Stimulated activated naive CD8-positive, alpha-beta T cell treated with anti-CD3 and anti-CD28 coated beads, Interleukin-15, Interleukin-2, amounts not matched to agents 100 U/mL and 50 U/mL, for 24 hours (primary cell): ENCODE results near the gene TNFRSF12A.

ENCODE experiments used
- ATAC-seq: fragments of 150-1000 bp; cut with Tn5 transposase; one replicate; pipeline ENCODE4 v1.10.0; 2021
- DNase-seq: peaks from one replicate; pipeline ENCODE4 v3.0.0; 2021

Gene TNFRSF12A

DNA sequence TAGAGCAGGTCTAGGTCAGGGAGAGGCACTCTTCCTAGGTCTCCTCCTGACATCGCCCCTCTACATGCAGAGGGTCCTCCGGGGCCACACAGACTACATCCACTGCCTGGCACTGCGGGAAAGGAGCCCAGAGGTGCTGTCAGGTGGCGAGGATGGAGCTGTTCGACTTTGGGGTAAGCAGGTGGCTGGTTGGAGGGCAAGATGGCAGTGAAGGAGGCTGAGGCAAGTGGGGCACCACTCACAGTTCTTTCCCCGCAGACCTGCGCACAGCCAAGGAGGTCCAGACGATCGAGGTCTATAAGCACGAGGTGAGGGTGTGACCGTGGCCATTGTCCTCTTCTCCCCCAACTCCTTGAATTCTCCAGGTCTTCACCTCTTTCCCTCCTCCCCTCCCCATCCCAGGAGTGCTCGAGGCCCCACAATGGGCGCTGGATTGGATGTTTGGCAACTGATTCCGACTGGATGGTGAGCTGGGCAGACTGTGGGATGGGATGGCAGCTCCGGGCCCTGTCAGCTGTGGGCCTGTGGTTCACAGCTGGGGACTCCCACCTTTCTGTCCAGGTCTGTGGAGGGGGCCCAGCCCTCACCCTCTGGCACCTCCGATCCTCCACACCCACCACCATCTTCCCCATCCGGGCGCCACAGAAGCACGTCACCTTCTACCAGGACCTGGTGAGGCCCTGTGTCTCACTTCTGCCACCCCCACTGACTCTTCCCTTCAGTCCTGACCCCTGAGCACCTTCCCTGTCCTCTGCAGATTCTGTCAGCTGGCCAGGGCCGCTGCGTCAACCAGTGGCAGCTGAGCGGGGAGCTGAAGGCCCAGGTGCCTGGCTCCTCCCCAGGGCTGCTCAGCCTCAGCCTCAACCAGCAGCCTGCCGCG is 6.7 kb downstream of the TNFRSF12A start:
- ATAC-seq (no peak), DNase-seq (no peak)

DNA sequence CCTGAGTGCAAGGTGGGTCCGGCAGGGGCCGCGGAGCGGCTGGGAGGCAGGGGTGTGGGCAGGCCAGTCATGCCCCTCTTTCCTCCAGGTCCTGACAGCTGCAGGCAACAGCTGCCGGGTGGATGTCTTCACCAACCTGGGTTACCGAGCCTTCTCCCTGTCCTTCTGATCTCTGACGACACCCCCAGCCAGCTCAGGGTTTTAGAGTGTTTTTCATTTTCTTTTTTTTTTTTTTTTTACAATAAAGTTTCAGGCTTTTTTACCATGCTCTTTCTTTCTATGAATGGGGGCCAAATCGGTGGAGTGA is 7.3 kb downstream of the TNFRSF12A start:
- DNase-seq (no peak), ATAC-seq (no peak)

DNA sequence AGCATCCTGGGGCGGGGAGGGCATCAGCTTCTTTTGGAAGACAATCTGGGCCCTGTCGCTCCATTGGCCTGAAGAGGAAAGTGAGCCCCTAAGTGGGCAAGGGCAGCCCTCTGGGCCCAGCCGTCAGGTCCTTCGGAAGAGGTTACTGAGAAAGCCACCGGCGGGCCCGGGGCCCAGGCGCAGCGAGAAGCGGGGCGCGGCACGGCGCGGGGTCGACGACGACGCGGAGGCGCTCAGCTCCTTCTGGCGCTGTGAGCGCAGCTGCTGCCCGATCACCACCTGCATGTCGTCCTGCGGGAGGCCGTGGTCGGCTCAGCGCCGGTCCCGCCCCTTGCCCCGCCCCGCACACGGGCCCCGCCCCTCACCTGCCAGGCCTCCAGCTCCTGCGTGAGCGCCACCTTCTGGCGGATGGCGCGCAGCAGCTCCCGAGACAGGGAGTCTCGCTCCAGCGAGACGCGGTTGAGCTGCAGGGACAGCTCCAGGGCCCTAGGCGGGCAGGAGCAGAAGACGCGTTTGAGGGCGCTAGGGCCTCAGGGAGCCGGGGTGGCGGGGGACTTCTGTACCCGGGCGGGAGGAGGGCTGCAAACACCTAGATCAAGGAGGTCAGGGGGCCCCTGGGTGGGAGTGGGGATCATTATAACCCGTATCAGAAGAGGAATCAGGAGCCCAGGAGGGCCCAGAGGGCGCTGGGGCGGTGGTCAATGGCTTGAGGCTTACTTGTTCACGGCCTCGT is 8.0 kb downstream of the TNFRSF12A start:
- ATAC-seq (peak; percentile 41), DNase-seq (peak; percentile 95)

DNA sequence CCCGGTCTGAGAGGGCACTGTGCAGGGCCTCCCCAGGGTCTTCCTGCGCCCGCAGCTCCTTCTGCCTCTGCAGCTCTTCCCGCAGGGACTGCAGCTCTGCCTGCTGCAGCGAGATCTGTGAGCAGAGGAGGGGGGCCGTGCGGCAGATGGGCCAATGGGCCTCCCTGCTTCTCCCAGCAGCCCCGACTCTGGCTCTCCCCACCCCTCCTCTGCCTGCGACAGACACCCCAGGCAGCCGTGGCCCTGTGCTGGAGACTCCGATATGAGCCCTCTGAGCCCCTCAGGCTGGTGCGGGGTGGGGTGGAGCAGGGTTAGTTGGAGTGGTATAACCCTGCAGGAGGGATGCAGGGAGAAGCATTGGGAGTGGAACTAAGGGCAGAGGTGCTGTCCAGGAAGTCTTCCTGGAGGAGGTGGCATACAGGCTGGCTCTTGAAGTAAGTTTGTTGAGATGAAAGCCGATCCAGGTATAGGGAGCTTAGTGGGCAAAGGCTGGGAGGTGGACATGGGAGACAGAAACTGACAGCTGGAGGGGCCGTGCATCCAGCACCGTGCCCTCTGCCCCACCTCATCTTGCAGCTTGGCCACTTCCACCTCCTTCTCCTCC is 8.7 kb downstream of the TNFRSF12A start:
- DNase-seq (no peak), ATAC-seq (no peak)

DNA sequence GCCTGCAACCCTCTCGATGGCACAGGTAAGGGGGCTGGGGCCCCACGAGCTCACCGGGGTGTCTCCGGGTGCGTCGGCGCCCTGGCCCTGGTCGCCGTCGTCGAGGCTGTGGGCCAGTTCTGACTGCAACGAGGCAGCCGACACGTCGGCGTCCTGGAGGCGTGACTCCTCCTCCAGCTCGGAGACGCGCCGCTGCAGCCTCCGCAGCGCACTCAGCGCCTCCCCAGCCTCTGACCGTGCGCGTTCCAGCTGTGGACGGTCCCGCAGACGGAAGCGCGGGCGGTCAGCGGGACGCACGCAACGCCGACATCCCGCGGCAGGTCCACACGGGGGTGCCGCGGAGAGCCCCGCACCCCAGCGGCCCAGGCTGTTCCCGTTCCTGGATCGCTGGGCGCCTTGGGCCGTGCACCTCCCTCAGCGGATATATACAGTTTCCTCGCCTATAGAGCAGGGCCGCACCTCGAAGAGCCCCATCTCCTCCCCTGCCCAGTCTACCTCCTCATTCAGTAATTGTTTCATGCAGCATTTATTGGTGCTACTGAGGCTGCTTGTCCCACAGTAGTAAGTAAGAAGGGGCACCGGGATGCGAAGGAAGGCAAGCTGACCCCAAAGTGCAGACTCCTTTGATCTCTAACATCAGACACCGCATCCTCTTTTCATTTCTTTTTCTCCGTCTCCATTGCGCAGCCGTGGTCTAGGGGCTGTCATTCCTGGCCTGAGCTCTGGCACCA is 9.5 kb downstream of the TNFRSF12A start:
- peak; percentile 68 for DNase-seq

DNA sequence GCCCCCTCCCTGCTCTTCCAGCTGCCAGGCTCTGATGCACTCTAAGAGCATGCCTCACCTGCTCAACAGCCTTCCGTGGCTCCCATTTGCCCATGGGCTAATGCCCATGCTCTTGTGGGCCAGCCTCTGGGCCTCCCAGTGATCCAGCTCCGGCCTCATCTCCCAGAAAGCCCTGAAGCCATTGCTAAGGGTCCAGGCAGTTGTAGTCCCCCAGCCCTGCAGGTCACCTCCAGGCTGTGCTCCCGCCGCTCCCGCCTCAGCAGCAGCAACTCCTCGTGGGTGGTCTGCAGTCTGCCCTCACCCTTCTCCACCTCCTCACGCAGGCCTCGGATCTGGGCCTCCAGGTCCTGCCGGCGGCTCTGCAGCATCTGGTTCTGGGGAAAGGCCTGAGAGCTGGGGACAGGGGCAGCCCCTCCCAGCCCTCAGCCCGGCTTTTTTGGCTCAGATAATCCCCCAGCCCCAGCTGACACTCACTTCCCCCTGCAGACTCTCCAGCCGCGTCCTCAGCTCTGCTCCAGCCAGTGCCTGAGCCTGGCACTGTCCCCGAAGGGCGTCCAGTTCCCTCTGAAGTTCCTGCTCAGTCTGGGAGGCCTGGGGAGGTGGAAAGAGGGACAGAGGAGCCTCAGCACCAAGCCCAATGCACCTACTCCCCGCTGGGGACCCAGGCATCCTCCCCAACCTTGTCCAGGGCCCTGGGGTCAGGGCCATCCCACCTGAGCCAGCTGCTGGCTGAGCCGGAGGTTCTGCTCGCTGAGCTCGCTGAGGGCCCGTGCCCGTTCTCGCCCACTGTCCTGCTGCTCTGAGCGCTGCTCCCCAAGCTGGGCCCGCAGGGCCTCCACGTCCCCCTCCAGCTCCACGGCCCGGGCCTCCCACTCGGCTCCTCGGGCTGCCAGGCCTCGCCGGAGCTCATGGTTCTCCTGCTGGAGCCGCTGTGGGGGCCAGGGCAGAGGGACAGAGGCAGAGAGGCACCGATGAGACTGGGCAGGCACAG is 10.3 kb downstream of the TNFRSF12A start:
- DNase-seq (no peak), ATAC-seq (no peak)

More for the DNA sequence above, 9.5 kb downstream of the TNFRSF12A start:
- no peak for ATAC-seq

DNA sequence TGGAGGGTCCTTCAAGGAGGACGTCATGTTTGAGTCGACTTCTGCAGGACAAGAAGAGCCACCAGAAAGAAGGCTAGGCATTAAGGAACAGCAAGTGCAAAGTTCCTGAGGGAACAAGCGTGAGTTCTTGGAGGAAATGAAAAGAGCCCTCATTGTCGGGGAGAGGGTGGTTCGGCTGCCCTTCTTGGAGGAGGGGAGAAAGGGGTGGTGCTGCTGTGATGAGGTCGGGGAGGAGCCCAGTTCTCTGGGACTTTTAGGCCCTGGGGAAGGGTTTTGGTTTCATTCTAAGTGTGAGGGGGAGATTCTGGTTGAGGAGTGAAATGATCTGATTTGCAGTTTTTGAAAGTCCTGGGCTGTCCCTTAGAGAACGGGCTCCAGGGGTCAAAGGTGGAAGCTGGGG is 12.5 kb downstream of the TNFRSF12A start:
- ATAC-seq (no peak), DNase-seq (no peak)

DNA sequence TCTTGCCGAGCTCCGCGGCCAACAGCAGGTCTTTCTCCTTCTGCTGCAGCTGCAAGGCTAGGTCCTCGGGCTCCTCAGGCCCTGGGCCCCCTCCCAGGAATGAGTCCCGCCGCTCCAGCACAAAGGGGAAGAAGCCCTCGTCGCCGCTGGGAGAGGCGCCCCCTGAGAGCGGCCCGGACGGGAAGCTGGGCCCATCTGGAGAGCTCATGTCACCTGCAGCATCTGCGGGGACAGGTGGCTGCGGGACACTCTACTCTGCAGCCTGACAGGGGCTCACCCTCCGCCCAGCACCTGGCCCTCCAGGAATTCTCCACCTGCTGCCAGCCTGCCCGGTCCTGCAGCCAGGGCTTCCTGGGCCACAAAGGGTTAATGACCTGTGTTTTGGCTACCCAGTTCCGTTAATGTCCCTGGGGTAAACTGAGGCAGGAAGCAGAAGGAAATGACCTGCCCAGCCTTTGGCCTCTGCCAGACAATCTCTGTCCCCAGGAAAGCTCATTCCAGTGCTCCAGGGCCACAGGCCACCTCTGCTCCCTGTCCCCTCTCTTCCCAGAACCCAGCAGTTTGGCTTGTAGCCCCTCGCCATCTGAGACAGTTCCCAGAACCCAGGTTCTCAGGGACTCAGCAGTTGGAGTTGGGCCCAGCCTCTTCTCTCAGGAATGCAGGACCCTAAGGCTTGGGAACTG is 15.3 kb downstream of the TNFRSF12A start:
- no peak for DNase-seq
- no peak for ATAC-seq

DNA sequence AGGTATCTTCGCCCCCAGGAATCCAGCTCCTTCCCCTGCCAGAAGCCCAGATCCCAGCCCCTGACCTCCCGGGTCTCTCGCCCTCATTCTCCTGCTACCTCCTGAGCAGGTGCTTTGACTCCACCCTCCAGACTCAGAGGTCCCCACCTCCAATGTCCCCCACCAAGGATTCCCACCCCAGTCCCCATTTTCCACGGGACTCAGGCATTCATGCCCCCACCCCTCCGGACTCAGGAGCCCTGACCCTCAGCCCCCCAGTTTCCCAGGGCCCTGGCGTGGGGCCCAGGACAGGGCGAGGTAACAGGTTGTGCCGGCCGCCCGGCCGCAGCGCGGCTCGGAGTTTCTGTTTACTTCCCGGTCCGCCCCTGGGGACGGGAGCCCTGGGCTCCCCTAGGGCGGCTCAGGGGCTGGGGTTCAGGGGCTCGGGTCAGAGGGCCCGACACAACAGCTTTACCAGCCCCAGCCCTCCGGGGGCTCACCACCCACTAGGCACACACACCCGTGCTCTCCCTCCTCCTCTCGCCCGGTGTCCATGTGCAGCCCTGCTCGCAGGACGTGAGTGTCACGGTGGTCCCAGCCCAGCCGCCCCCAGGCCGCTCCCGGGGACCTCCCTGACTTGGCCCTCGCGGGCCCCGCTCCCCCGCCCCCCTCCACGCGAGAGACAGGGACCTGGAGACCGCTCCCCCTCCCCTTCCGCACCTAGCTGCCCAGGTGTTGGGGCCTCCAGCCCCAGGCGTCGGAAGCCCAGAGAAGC is 16.0 kb downstream of the TNFRSF12A start:
- DNase-seq: no peak
- no peak for ATAC-seq

DNA sequence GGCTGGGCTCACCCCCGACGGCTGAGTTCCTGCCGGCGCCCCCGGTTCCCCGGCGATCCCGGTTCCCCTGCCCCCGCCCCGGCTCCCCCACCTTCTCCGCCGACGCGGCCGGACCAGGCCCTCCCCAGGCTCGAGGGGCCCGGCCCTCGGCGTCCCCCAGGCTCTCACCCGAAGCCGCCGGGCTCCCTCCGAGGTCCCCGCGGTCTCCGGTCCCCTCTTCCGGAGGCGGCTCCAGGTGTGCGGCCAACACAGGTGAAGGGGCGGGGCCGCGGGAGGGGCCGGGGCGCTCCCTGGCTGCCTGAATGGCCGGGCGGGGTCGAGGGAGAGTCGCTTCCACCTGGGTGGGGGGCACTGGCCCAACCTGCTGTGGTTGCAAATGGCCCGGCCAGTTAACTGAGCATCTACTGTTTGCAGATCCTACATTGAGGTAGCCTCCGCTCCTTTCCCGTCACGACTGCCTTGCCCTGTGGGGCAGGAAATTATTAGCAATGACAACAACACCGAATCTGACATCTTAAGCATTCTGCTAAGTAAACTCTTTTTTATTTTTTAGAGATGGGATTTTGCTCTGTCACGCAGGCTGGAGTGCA is 16.7 kb downstream of the TNFRSF12A start, which contains the start of gene BICDL2:
TSS of gene BICDL2 (minus strand) at position 219 of the 590 bp plus-strand sequence. CDS start 1,448 bp downstream, outside the sequence.
- ATAC-seq: no peak
- no peak for DNase-seq

DNA sequence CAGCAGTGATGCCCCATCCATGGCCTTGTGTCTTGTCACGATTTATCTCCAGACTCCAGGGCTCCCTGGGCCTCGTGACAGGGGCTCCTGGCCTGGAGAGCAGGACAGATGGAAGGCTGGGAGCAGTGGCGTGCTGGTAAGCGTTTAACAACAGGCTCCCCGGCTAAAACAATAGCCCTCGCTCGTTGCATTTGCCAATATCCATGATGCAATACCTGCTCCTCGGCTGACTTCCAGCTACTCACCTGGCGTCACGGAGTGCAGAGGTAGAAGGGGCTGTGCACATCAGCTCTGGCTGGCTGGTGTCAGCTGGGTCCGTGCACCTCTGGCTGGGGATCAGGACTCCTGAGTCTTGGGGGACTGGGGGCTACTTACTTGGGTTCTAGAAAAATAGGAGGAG is 18.1 kb downstream of the TNFRSF12A start:
- ATAC-seq: no peak
- no peak for DNase-seq

DNA sequence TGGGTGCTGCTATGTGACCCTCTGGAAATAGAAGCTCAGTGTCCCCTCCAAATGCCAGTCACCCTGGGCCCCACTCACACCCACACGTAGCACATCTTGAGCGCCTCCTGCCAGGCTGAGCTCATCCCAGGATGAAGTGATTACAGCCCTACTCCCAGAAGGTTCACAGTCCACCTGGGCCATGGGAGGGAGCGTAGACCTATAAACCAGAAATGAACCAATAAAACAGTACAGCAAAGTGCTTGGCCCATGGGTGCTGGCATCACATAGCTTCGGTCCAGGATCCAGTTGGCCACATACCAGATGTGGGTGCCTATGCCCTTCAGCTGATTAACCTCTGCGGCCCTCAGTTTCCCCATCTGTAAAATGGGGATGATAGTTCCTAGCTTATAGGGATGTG is 18.7 kb downstream of the TNFRSF12A start:
- ATAC-seq: no peak
- DNase-seq: no peak

DNA sequence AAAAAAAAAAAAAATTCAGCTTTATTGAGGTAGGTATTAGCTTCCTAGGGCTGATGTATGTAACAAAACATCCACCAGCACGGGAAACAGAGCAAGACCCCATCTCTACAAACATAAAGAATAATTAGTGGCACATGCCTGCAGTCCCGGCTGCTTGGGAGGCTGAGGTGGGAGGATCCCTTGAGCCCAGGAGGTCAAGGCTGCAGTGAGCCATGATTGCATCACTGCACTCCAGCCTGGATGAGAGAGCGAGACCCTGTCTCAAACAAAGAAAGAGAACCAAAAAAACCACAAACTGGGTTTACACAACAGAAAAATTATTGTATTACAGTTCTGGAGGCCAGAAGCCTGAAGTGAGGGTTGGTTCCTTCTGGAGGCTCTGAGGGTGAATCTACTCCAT is 22.2 kb downstream of the TNFRSF12A start:
- no peak for DNase-seq

DNA sequence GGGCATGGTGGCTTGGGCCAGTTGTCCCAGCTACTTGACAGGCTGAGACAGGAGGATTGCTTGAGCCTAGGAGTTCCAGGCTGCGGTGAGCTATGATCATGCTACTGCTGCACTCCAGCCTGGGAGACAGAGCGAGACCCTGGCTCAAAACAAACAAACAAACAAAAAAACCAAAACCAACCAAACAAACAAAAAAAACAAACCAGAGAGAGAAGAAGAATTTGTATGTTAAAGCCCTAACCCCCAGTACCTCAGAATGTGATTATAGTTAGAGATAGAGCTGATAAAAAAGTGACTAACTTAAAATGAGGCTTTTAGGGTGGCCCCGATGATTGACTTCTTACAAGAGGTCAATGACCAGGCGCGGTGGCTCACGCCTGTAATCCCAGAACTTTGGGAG is 24.5 kb downstream of the TNFRSF12A start:
- no peak for ATAC-seq
- no peak for DNase-seq

More for the DNA sequence above, 22.2 kb downstream of the TNFRSF12A start:
- ATAC-seq: no peak

DNA sequence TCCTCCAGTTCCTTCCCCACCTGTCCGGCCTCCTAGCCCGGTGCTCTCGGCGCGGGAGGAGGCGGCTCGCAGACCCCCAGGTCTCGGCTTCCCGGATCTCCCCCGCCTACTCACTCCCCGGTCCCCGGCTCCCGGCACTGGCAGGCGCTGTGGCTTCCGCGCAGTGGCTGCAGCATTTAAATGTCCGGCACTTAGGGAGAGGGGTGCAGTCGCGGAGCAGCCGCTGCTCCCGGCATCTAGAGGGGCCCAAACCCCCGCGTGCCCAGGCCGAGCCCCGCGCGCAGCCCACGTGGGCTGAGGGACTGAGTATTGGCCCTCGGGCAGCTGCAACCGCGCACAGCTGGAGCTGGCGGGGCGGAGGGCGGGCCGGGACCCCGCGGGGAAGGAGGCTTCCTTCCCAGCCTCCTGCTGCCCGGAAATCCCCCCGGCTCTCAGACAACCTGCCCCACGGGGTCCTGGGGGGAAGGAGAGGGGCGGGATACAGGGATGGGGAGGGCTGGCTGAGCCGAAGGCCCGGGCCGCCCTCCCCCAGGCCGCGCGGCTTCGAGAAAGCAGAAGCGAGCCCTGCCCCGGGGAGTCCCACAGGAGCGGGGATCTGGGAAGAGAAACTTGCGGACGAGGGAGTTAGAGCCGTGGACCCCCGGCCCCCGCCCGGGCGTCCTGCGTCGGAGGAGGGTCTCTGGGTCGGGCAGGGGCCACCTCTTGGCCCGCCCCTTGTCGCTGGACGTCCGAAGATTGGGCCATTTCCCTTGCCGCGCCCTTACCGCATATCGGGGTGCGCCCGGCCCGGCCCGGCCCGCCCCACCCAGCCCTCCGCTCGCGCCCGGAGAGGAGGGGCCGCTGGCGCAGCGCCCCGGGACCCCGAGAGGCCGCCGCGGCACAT is 25.8 kb downstream of the TNFRSF12A start, which contains the start of gene MMP25:
TSS of gene MMP25 (plus strand) at position 804 of the 883 bp plus-strand sequence. CDS start 357 bp downstream, outside the sequence.
- no peak for DNase-seq
- ATAC-seq: no peak

DNA sequence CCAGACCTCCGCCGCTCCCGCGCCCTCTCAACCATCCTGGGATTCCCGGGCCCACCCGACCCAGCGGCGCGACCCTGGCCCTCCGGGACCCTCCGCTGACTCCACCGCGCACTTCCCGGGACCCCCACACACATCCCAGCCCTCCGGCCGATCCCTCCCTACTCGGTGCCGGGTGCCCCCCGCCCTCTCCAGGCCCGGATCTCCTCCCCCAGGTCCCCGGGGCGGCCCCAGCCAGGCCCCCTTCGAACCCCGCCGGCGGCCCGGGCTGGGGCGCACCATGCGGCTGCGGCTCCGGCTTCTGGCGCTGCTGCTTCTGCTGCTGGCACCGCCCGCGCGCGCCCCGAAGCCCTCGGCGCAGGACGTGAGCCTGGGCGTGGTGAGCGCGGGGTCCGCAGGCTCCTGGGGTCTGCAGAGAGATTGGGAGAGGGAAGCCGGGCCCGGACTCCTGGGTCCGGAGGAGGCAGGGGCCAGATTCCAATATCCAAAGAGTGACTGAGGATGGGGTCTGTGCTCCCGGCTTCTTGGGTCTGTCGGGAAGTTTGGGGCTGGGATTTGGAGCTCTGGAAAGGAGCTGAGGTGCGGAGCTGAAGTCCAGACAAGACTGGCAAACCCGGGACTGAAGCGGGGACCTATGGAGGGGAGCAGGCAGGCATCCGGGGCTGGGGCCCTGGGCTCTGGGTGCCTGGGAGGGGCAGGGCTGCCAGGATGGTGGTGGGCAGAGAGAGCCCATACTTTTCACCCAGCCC is 26.6 kb downstream of the TNFRSF12A start:
- DNase-seq (no peak), ATAC-seq (no peak)

DNA sequence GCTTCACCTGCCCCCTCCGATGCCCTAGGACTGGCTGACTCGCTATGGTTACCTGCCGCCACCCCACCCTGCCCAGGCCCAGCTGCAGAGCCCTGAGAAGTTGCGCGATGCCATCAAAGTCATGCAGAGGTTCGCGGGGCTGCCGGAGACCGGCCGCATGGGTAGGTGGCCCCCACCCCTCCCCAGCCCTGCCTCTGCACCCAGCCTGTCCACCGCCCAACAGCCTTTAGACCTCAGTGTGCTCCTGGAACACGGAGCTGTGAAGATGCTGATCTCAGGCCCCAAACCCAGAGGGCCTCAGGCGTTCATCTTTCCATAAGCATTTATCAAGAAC is 27.2 kb downstream of the TNFRSF12A start:
- ATAC-seq: no peak

More for the DNA sequence above, 27.2 kb downstream of the TNFRSF12A start:
- no peak for DNase-seq
